Retinal pigment epithelial cell (primary cell): ENCODE data around the gene IL11RA.

Experiments
- DNase-seq: peaks from one replicate; pipeline ENCODE4 v3.0.0-alpha.2; 2010; ENCODE audit warnings: low read depth
- H3K4me3 ChIP-seq: 2 replicates; pipeline ENCODE4 v1.5.1; 2011; ENCODE audit warnings: mild to moderate bottlenecking, low read length, control low read depth, moderate library complexity
- CTCF ChIP-seq: conservative IDR thresholded peaks from 2 replicates; pipeline ENCODE4 v1.5.1; 2011; ENCODE audit warnings: low read depth, low read length, control low read depth, inconsistent platforms

IL11RA gene

GRCh38 chr9:34633166-34633565, 18.8 kb upstream of the IL11RA start:
- no peak overlapping the region for H3K4me3 ChIP-seq
- no peak for TF ChIP-seq CTCF
- DNase-seq: no peak

- DNase-seq: no peak
These were observed 18.0 kb upstream of the IL11RA start for GRCh38 chr9:34633851-34634550.

GRCh38 chr9:34634551-34635248, 17.3 kb upstream of the IL11RA start:
- TF ChIP-seq CTCF: no peak

More at GRCh38 chr9:34633851-34634550, 18.0 kb upstream of the IL11RA start:
- no peak overlapping the region for H3K4me3 ChIP-seq
- peak; percentile 85 for TF ChIP-seq CTCF

GRCh38 chr9:34635556-34635955, 16.4 kb upstream of the IL11RA start:
- DNase-seq: no peak
- no peak for TF ChIP-seq CTCF
- no peak overlapping the region for H3K4me3 ChIP-seq

More at GRCh38 chr9:34634551-34635248, 17.3 kb upstream of the IL11RA start:
- H3K4me3 ChIP-seq: no peak overlapping the region
- no peak for DNase-seq

- H3K4me3 ChIP-seq: peak overlapping the region; percentile 48
- no peak for DNase-seq
- no peak for TF ChIP-seq CTCF
These were observed 15.1 kb upstream of the IL11RA start for GRCh38 chr9:34636791-34637355.

GRCh38 chr9:34637356-34638137, 14.4 kb upstream of the IL11RA start, which contains the start of gene SIGMAR1:
TSS of gene SIGMAR1 (minus strand) at chr9:34637787. CDS start at chr9:34637697, 90 bp downstream.
- no peak for TF ChIP-seq CTCF
- peak; percentile 57 for DNase-seq
- peak within 1 kb of the TSS; percentile 59 for H3K4me3 ChIP-seq
